Measurements from ENCODE around the gene PIERCE2. TPM values are rescaled to one million over a fixed set of nuclear protein-coding genes. Genes with fewer than 3 reads are reported as not detected.
"Not testable (repeated sequence)": the region's sequence is repeated elsewhere in the genome, so short reads cannot be mapped to it uniquely, and the experiment has no call there.

Gene PIERCE2
- polyA plus RNA-seq, 1 experiment: 1.4 TPM

GRCh38 chr15:55434989-55435825 lies 26.9 kb downstream of the PIERCE2 start:
- H3K4me3 ChIP-seq (ENCODE audit: low read depth, low read length): no peak overlapping the region
- CTCF ChIA-PET: interaction anchor here (0.6 to 3.8 kb wide), 21 partner anchors 9 to 239 kb away, joined by 3 to 29 read pairs (median 4); partner anchors contain the start of genes CCPG1, PIERCE2, PIGB and PIGBOS1
- POLR2A ChIA-PET: no interaction called here
- no peaks in the 10 kb centered on the region for H3K27me3 ChIP-seq (ENCODE audit: control insufficient read depth, insufficient read depth, low read length)
- no peak for DNase-seq (ENCODE audit: low read depth)
- H3K36me3 ChIP-seq (ENCODE audit: control insufficient read depth, insufficient read depth, low read length): no peaks in the 10 kb centered on the region
- peak; percentile 68 for TF ChIP-seq CTCF (IDR thresholded peaks at IDR 0.05; ENCODE audit: insufficient read depth, low read depth, low read length)

DNA sequence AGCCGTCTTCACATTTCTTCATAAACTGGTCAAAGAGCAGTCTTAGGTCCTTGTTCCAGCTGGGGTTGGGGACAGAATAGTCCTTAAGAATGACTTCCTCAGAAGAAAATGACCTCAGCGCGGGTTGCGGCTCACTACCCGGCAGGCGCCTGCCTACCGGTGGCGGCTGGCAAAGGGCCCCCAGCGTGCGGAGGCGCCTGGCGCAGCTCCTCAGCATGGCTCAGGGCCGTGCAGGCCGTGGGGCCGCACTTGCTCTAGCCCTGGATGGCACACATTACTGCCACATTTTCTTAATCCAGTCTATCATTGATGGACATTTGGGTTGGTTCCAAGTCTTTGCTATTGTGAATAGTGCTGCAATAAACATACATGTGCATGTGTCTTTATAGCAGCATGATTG lies 34.8 kb downstream of the PIERCE2 start:
- DNase-seq (ENCODE audit: low read depth); CTCF ChIA-PET; POLR2A ChIA-PET; H3K27me3 ChIP-seq (ENCODE audit: control insufficient read depth, insufficient read depth, low read length); H3K4me3 ChIP-seq (ENCODE audit: low read depth, low read length); H3K36me3 ChIP-seq (ENCODE audit: control insufficient read depth, insufficient read depth, low read length): not testable (repeated sequence)

DNA sequence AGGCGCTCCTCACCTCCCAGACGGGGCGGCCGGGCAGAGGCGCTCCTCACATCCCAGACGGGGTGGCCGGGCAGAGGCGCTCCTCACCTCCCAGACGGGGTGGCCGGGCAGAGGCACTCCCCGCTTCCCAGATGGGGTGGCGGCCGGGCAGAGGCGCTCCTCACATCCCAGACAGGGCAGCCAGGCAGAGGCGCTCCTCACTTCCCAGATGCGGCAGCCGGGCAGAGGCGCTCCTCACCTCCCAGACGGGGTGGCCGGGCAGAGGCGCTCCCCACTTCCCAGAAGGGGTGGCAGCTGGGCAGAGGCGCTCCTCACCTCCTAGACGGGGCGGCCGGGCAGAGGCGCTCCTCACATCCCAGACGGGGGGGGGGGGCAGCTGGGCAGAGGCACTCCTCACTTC lies 37.6 kb downstream of the PIERCE2 start:
- CTCF ChIA-PET; POLR2A ChIA-PET; H3K36me3 ChIP-seq (ENCODE audit: control insufficient read depth, insufficient read depth, low read length); DNase-seq (ENCODE audit: low read depth); H3K4me3 ChIP-seq (ENCODE audit: low read depth, low read length); H3K27me3 ChIP-seq (ENCODE audit: control insufficient read depth, insufficient read depth, low read length): not testable (repeated sequence)

GRCh38 chr15:55446379-55447029 lies 38.2 kb downstream of the PIERCE2 start:
- H3K4me3 ChIP-seq (ENCODE audit: low read depth, low read length); H3K36me3 ChIP-seq (ENCODE audit: control insufficient read depth, insufficient read depth, low read length); H3K27me3 ChIP-seq (ENCODE audit: control insufficient read depth, insufficient read depth, low read length); POLR2A ChIA-PET; DNase-seq (ENCODE audit: low read depth); CTCF ChIA-PET: not testable (repeated sequence)

- DNase-seq (ENCODE audit: low read depth); H3K36me3 ChIP-seq (ENCODE audit: control insufficient read depth, insufficient read depth, low read length); H3K27me3 ChIP-seq (ENCODE audit: control insufficient read depth, insufficient read depth, low read length); CTCF ChIA-PET; POLR2A ChIA-PET; H3K4me3 ChIP-seq (ENCODE audit: low read depth, low read length): not testable (repeated sequence)
Observed at GRCh38 chr15:55447030-55447394, 38.7 kb downstream of the PIERCE2 start.

DNA sequence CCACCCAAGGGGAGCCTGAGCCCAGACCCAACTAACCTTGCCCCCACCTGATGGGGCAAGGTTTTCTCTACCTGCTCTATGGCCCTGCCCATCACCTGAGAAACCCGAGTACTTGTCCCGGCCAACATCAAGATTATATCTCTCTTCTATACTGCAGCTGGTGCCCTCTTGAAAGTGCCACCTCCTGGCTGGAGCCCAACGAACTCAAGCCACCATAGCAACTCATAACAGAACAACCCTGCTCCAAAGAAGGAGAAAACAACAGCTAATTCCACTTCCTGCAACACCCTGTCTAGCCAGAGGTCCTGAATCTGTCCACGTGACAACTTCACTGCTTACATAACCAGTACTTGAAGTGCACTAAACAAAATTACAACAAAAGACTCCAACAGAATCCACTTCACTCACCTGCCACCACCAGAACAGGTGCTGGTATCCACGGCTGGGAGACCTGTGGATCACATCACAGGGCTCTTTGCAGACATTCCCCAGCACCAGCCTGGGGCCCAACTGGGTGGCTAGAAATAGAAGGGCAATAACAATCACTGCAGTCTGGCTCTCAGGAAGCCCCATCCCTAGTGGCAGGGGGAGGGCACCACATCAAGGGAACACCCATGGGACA lies 49.2 kb downstream of the PIERCE2 start:
- no peaks in the 10 kb centered on the region for H3K27me3 ChIP-seq (ENCODE audit: control insufficient read depth, insufficient read depth, low read length)
- no peak for DNase-seq (ENCODE audit: low read depth)
- CTCF ChIA-PET: no interaction called here
- H3K36me3 ChIP-seq (ENCODE audit: control insufficient read depth, insufficient read depth, low read length): no peaks in the 10 kb centered on the region
- POLR2A ChIA-PET: no interaction called here
- TF ChIP-seq CTCF (IDR thresholded peaks at IDR 0.05; ENCODE audit: insufficient read depth, low read depth, low read length): no peak
- H3K4me3 ChIP-seq (ENCODE audit: low read depth, low read length): no peak overlapping the region

DNA sequence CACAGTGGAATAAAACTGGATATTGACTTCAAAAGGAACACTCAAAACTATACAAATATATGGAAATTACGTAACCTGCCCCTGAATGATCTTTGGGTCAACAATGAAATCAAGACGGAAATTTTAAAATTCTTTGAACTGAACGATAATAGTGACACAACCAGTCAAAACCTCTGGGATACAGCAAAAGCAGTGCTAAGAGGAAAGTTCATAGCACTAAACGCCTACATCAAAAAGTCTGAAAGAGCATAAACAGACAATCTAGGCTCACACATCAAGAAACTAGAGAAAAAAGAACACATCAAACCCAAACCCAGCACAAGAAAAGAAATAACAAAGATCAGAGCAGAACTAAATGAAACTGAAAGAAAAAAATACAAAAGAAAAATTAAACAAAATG lies 53.2 kb downstream of the PIERCE2 start:
- H3K36me3 ChIP-seq (ENCODE audit: control insufficient read depth, insufficient read depth, low read length): no peaks in the 10 kb centered on the region
- no peaks in the 10 kb centered on the region for H3K27me3 ChIP-seq (ENCODE audit: control insufficient read depth, insufficient read depth, low read length)
- H3K4me3 ChIP-seq (ENCODE audit: low read depth, low read length): no peak overlapping the region
- no peak for DNase-seq (ENCODE audit: low read depth)
- CTCF ChIA-PET: interaction anchor here (0.9 kb wide), 1 partner anchor 26 kb away, joined by 3 read pairs; no protein-coding TSS in a partner anchor
- TF ChIP-seq CTCF (IDR thresholded peaks at IDR 0.05; ENCODE audit: insufficient read depth, low read depth, low read length): no peak
- POLR2A ChIA-PET: no interaction called here

Data from BJ (cell line).